ENCODE results near the gene SLIT3. TPM values are rescaled to one million over a fixed set of nuclear protein-coding genes. Genes with fewer than 3 reads are reported as not detected.

The SLIT3 gene
- total RNA-seq, 1 experiment from 2014 or later = 0.44 TPM

GRCh38 chr5:168874713-168875380 lies 426.1 kb downstream of the SLIT3 start:
- Histone ChIP-seq H3K9ac (ENCODE audit: low read length) (no peak overlapping the region), H3K4me2 (ENCODE audit: low read length) (no peak overlapping the region), H3K4me3 (ENCODE audit: low read length) (no peak overlapping the region), H3K36me3 (ENCODE audit: low read depth, low read length) (no peaks in the 10 kb centered on the region), H3K27ac (ENCODE audit: low read length) (no peak overlapping the region), H3K9me2 (replicated peaks; ENCODE audit: low read length) (no peaks in the 10 kb centered on the region), H2AFZ (ENCODE audit: low read length) (no peak overlapping the region), H3K79me2 (ENCODE audit: low read length) (no peaks in the 10 kb centered on the region), H3K9me3 (ENCODE audit: low read length) (no peaks in the 10 kb centered on the region), H3F3A (ENCODE audit: low read length, unreplicated experiment) (no peaks in the 10 kb centered on the region), H3K4me1 (ENCODE audit: insufficient read depth, low read length) (no peaks in the 10 kb centered on the region), H4K20me1 (ENCODE audit: low read length) (no peaks in the 10 kb centered on the region), H3K27me3 (ENCODE audit: low read length) (peaks cover 84% of the 10 kb centered on the region)
- BruUV-seq (replicated peaks) = no TSS peak
- POLR2A ChIA-PET (ENCODE audit: unreplicated experiment) = no interaction called here
- no peak for TF ChIP-seq EZH2 (IDR thresholded peaks at IDR 0.05; ENCODE audit: low read length, unreplicated experiment)
- peak; percentile 46; the same call in 1 of the 2 replicates for TF ChIP-seq CTCF (conservative IDR thresholded peaks at IDR 0.05; ENCODE audit: low read depth, low read length)
- intact Hi-C loops (cut with micrococcal nuclease) = no loop called here
- CTCF ChIA-PET = no interaction called here
- peak; percentile 14 for DNase-seq
- peak; percentile 46; the same call in 1 of the 2 replicates for ATAC-seq

GRCh38 chr5:168872246-168872645 lies 428.7 kb downstream of the SLIT3 start:
- no peak for DNase-seq
- Histone ChIP-seq H3K27me3 (ENCODE audit: low read length) (peaks cover 79% of the 10 kb centered on the region), H3K9ac (ENCODE audit: low read length) (no peak overlapping the region), H3K9me3 (ENCODE audit: low read length) (no peaks in the 10 kb centered on the region), H3K4me2 (ENCODE audit: low read length) (no peak overlapping the region), H2AFZ (ENCODE audit: low read length) (no peak overlapping the region), H3K79me2 (ENCODE audit: low read length) (no peaks in the 10 kb centered on the region), H3K4me3 (ENCODE audit: low read length) (no peak overlapping the region), H3K36me3 (ENCODE audit: low read depth, low read length) (no peaks in the 10 kb centered on the region), H4K20me1 (ENCODE audit: low read length) (no peaks in the 10 kb centered on the region), H3K4me1 (ENCODE audit: insufficient read depth, low read length) (no peaks in the 10 kb centered on the region), H3K9me2 (replicated peaks; ENCODE audit: low read length) (no peaks in the 10 kb centered on the region), H3F3A (ENCODE audit: low read length, unreplicated experiment) (no peaks in the 10 kb centered on the region), H3K27ac (ENCODE audit: low read length) (no peak overlapping the region)
- BruUV-seq (replicated peaks) = no TSS peak
- no peak for ATAC-seq
- CTCF ChIA-PET = no interaction called here
- POLR2A ChIA-PET (ENCODE audit: unreplicated experiment) = no interaction called here
- no peak for TF ChIP-seq CTCF (conservative IDR thresholded peaks at IDR 0.05; ENCODE audit: low read depth, low read length)
- TF ChIP-seq EZH2phosphoT487 (IDR thresholded peaks at IDR 0.05; ENCODE audit: borderline replicate concordance, low read length) = no peak
- TF ChIP-seq EZH2 (IDR thresholded peaks at IDR 0.05; ENCODE audit: low read length, unreplicated experiment) = no peak
- intact Hi-C loops (cut with micrococcal nuclease) = no loop called here

- CTCF ChIA-PET = no interaction called here
These were observed 430.0 kb downstream of the SLIT3 start for GRCh38 chr5:168870910-168871309.

More at GRCh38 chr5:168870910-168871309, 430.0 kb downstream of the SLIT3 start:
- Histone ChIP-seq H3K4me2 (ENCODE audit: low read length) (no peak overlapping the region), H4K20me1 (ENCODE audit: low read length) (no peaks in the 10 kb centered on the region), H2AFZ (ENCODE audit: low read length) (no peak overlapping the region), H3K27ac (ENCODE audit: low read length) (no peak overlapping the region), H3F3A (ENCODE audit: low read length, unreplicated experiment) (no peaks in the 10 kb centered on the region), H3K79me2 (ENCODE audit: low read length) (no peaks in the 10 kb centered on the region), H3K4me1 (ENCODE audit: insufficient read depth, low read length) (no peaks in the 10 kb centered on the region), H3K9me2 (replicated peaks; ENCODE audit: low read length) (no peaks in the 10 kb centered on the region), H3K27me3 (ENCODE audit: low read length) (peaks cover 69% of the 10 kb centered on the region), H3K9me3 (ENCODE audit: low read length) (no peaks in the 10 kb centered on the region), H3K36me3 (ENCODE audit: low read depth, low read length) (no peaks in the 10 kb centered on the region), H3K4me3 (ENCODE audit: low read length) (no peak overlapping the region), H3K9ac (ENCODE audit: low read length) (no peak overlapping the region)
- ATAC-seq (no peak), DNase-seq (no peak)
- BruUV-seq (replicated peaks) = no TSS peak
- no peak for TF ChIP-seq EZH2 (IDR thresholded peaks at IDR 0.05; ENCODE audit: low read length, unreplicated experiment)
- TF ChIP-seq CTCF (conservative IDR thresholded peaks at IDR 0.05; ENCODE audit: low read depth, low read length) = no peak
- no peak for TF ChIP-seq EZH2phosphoT487 (IDR thresholded peaks at IDR 0.05; ENCODE audit: borderline replicate concordance, low read length)
- POLR2A ChIA-PET (ENCODE audit: unreplicated experiment) = no interaction called here
- intact Hi-C loops (cut with micrococcal nuclease) = no loop called here

Measured in PC-3 (cell line).